ENCODE data around the gene PHLPP1. TPM values are rescaled to one million over a fixed set of nuclear protein-coding genes. Genes with fewer than 3 reads are reported as not detected.
A peak's percentile ranks its signal among the peaks of the same experiment; 100 is the strongest.
"Not testable (repeated sequence)": the region's sequence is repeated elsewhere in the genome, so short reads cannot be mapped to it uniquely, and the experiment has no call there.

PHLPP1 gene
- total RNA-seq, 4 donors from 2014 or later: 5.5 to 9.7 (median 8.0) TPM

GRCh38 chr18:62739911-62740310 lies 24.6 kb downstream of the PHLPP1 start:
- no peak for ATAC-seq
- Histone ChIP-seq H3K36me3 (no peaks in the 10 kb centered on the region), H3K4me3 (no peak overlapping the region), H3K9me3 (no peaks in the 10 kb centered on the region), H3K27ac (no peak overlapping the region), H3K4me1 (peaks cover 16 to 30% of the 10 kb centered on the region in 2 donors), H3K27me3 (no peaks in the 10 kb centered on the region)
- no peak for DNase-seq
- intact Hi-C loops (cut with DNase I; ENCODE audit: low total_unique reads) (no loop called here), in situ Hi-C loops (cut with MboI; ENCODE audit: low sequenced_read_pairs in 4 of 4) (no loop called here)
- TF ChIP-seq POLR2A (IDR thresholded peaks at IDR 0.05): no peak
- TF ChIP-seq CTCF (IDR thresholded peaks at IDR 0.05 in 4 of 5, conservative IDR thresholded peaks at IDR 0.05 in 1 of 5): no peak

GRCh38 chr18:62740650-62741049 lies 25.3 kb downstream of the PHLPP1 start:
- in situ Hi-C loops (cut with MboI; ENCODE audit: low sequenced_read_pairs in 4 of 4); DNase-seq: not testable (repeated sequence)

GRCh38 chr18:62741118-62741566 lies 25.8 kb downstream of the PHLPP1 start:
- ATAC-seq: peak; percentile 72 to 79
- no peak for DNase-seq
- Histone ChIP-seq H3K27ac (peak overlapping the region in 3 of 4 donors; percentile 12 to 21 (median 13)), H3K4me1 (peaks cover 16 to 30% of the 10 kb centered on the region in 2 donors), H3K9me3 (no peaks in the 10 kb centered on the region), H3K36me3 (no peaks in the 10 kb centered on the region), H3K4me3 (no peak overlapping the region), H3K27me3 (no peaks in the 10 kb centered on the region)
- no peak for TF ChIP-seq POLR2A (IDR thresholded peaks at IDR 0.05)
- TF ChIP-seq CTCF (IDR thresholded peaks at IDR 0.05 in 4 of 5, conservative IDR thresholded peaks at IDR 0.05 in 1 of 5): no peak
- in situ Hi-C loops (cut with MboI; ENCODE audit: low sequenced_read_pairs in 4 of 4) (no loop called here), intact Hi-C loops (cut with DNase I; ENCODE audit: low total_unique reads) (no loop called here)

More at GRCh38 chr18:62740650-62741049, 25.3 kb downstream of the PHLPP1 start:
- H3K36me3 ChIP-seq; intact Hi-C loops (cut with DNase I; ENCODE audit: low total_unique reads); H3K27me3 ChIP-seq; H3K4me3 ChIP-seq; H3K9me3 ChIP-seq; ATAC-seq: not testable (repeated sequence)
- H3K4me1 ChIP-seq: peaks cover 16 to 30% of the 10 kb centered on the region in 2 donors
- H3K27ac ChIP-seq: peak overlapping the region in 3 of 4 donors; percentile 12 to 21 (median 13)

- intact Hi-C loops (cut with DNase I; ENCODE audit: low total_unique reads) (no loop called here), in situ Hi-C loops (cut with MboI; ENCODE audit: low sequenced_read_pairs in 4 of 4) (no loop called here)
- Histone ChIP-seq H3K36me3 (no peaks in the 10 kb centered on the region), H3K4me1 (peaks cover 16 to 30% of the 10 kb centered on the region in 2 donors), H3K9me3 (no peaks in the 10 kb centered on the region), H3K27me3 (no peaks in the 10 kb centered on the region), H3K4me3 (no peak overlapping the region), H3K27ac (peak overlapping the region in 2 of 4 donors; percentile 12 to 13)
- TF ChIP-seq CTCF (IDR thresholded peaks at IDR 0.05 in 4 of 5, conservative IDR thresholded peaks at IDR 0.05 in 1 of 5) (no peak), POLR2A (IDR thresholded peaks at IDR 0.05) (no peak)
- DNase-seq: no peak
- ATAC-seq: no peak
Observed at GRCh38 chr18:62741584-62741983, 26.2 kb downstream of the PHLPP1 start.

- TF ChIP-seq CTCF (IDR thresholded peaks at IDR 0.05 in 4 of 5, conservative IDR thresholded peaks at IDR 0.05 in 1 of 5) (no peak), POLR2A (IDR thresholded peaks at IDR 0.05) (no peak)
- H3K4me1 ChIP-seq: peaks cover 16 to 30% of the 10 kb centered on the region in 2 donors
- DNase-seq (no peak), ATAC-seq (no peak)
- no peak overlapping the region for H3K27ac ChIP-seq
- no peak overlapping the region for H3K4me3 ChIP-seq
- H3K9me3 ChIP-seq: no peaks in the 10 kb centered on the region
- H3K27me3 ChIP-seq: no peaks in the 10 kb centered on the region
- no peaks in the 10 kb centered on the region for H3K36me3 ChIP-seq
- in situ Hi-C loops (cut with MboI; ENCODE audit: low sequenced_read_pairs in 4 of 4): no loop called here
- intact Hi-C loops (cut with DNase I; ENCODE audit: low total_unique reads): no loop called here
Observed at GRCh38 chr18:62744076-62744968, 29.0 kb downstream of the PHLPP1 start.

Data from gastrocnemius medialis (tissue), 4 donors.